Measurements from ENCODE around the gene KRT80. TPM values are rescaled to one million over a fixed set of nuclear protein-coding genes. Genes with fewer than 3 reads are reported as not detected.
"Not testable (repeated sequence)": the region's sequence is repeated elsewhere in the genome, so short reads cannot be mapped to it uniquely, and the experiment has no call there.

Gene KRT80
- total RNA-seq (under 1 TPM in 2 of 5 donors, not detected in 3; 0.09 to 0.12 TPM), total RNA-seq (0 to 0.15 (median 0) reads per million in 29 experiments)
- not detected for total RNA-seq (2013)

- no peaks in the 10 kb centered on the region for H3K9me3 ChIP-seq
- Mint-ChIP-seq H3K4me1 (peaks cover 0 to 3% (median 0%) of the 10 kb centered on the region in 3 donors), H3K27ac (no peak within 1 kb of the TSS), H3K36me3 (no peaks in the 10 kb centered on the region), H3K4me3 (no peak within 1 kb of the TSS), H3K9me3 (no peaks in the 10 kb centered on the region), H3K27me3 (peaks cover 5 to 13% of the 10 kb centered on the region in 2 donors)
- no peaks in the 10 kb centered on the region for H3K36me3 ChIP-seq (ENCODE audit: control insufficient read depth in 2 of 2, extremely low read depth in 1 of 2, insufficient read depth in 1 of 2, low read length in 1 of 2)
- ChIA-PET POLR2A (no interaction called here), CTCF (no interaction called here)
- DNase-seq (peak in 1 of 35 experiments; percentile 20), ATAC-seq (replicated peaks in 1 of 4) (no peak)
- no peak within 1 kb of the TSS for H3K27ac ChIP-seq (ENCODE audit: low read length)
- 63% methylated on average over 18 of the region's 20 CpGs for WGBS (ENCODE audit: insufficient coverage)
- peaks cover 0 to 24% of the 10 kb centered on the region in 2 experiments for H3K27me3 ChIP-seq (replicated peaks in 1 of 2; ENCODE audit: control insufficient read depth in 2 of 2, extremely low read depth in 1 of 2, insufficient read depth in 2 of 2, low read length in 1 of 2)
- no peaks in the 10 kb centered on the region for H3K4me1 ChIP-seq (ENCODE audit: control insufficient read depth in 1 of 2, extremely low read depth in 1 of 2, insufficient read depth in 2 of 2, low read length in 2 of 2)
- H3K4me3 ChIP-seq (ENCODE audit: control insufficient read depth in 1 of 2, extremely low read depth in 1 of 2, low read length in 1 of 2) = no peak within 1 kb of the TSS
Observed at GRCh38 chr12:52191841-52192791, at the start of gene KRT80. Gene KRT80, minus strand, starts transcription at chr12:52192014. Its CDS starts 112 bp downstream, at chr12:52191902.

GRCh38 chr12:52241205-52241842 is 49.5 kb upstream of the KRT80 start:
- WGBS (ENCODE audit: insufficient coverage) = 81% methylated on average over 6 of the region's 11 CpGs
- no peaks in the 10 kb centered on the region for H3K36me3 ChIP-seq (ENCODE audit: control insufficient read depth in 2 of 2, extremely low read depth in 1 of 2, insufficient read depth in 1 of 2, low read length in 1 of 2)
- H3K27ac Mint-ChIP-seq = no peak overlapping the region
- peaks cover 13 to 31% (median 13%) of the 10 kb centered on the region in 3 donors for H3K4me1 Mint-ChIP-seq
- H3K27me3 Mint-ChIP-seq = peaks cover 0 to 4% of the 10 kb centered on the region in 2 donors
- H3K9me3 Mint-ChIP-seq = no peaks in the 10 kb centered on the region
- POLR2A ChIA-PET = no interaction called here
- ATAC-seq (replicated peaks in 1 of 4) = no peak
- no peak for DNase-seq
- no peak overlapping the region for H3K27ac ChIP-seq (ENCODE audit: low read length)
- H3K27me3 ChIP-seq (replicated peaks in 1 of 2; ENCODE audit: control insufficient read depth in 2 of 2, extremely low read depth in 1 of 2, insufficient read depth in 2 of 2, low read length in 1 of 2) = peaks cover 2 to 24% of the 10 kb centered on the region in 2 experiments
- H3K36me3 Mint-ChIP-seq = no peaks in the 10 kb centered on the region
- CTCF ChIA-PET = no interaction called here
- H3K4me3 ChIP-seq (ENCODE audit: control insufficient read depth in 1 of 2, extremely low read depth in 1 of 2, low read length in 1 of 2) = no peak overlapping the region
- H3K9me3 ChIP-seq = no peaks in the 10 kb centered on the region
- H3K4me3 Mint-ChIP-seq = no peak overlapping the region
- H3K4me1 ChIP-seq (ENCODE audit: control insufficient read depth in 1 of 2, extremely low read depth in 1 of 2, insufficient read depth in 2 of 2, low read length in 2 of 2) = peaks cover 0 to 17% of the 10 kb centered on the region in 2 experiments

GRCh38 chr12:52240247-52240646 is 48.4 kb upstream of the KRT80 start:
- H3K27me3 Mint-ChIP-seq; H3K4me3 ChIP-seq (ENCODE audit: control insufficient read depth in 1 of 2, extremely low read depth in 1 of 2, low read length in 1 of 2); ATAC-seq (replicated peaks in 1 of 4); POLR2A ChIA-PET; H3K27ac ChIP-seq (ENCODE audit: low read length); H3K4me3 Mint-ChIP-seq; CTCF ChIA-PET; H3K27ac Mint-ChIP-seq; H3K36me3 Mint-ChIP-seq; H3K9me3 ChIP-seq; H3K36me3 ChIP-seq (ENCODE audit: control insufficient read depth in 2 of 2, extremely low read depth in 1 of 2, insufficient read depth in 1 of 2, low read length in 1 of 2); DNase-seq; H3K9me3 Mint-ChIP-seq: not testable (repeated sequence)
- H3K4me1 ChIP-seq (ENCODE audit: control insufficient read depth in 1 of 2, extremely low read depth in 1 of 2, insufficient read depth in 2 of 2, low read length in 2 of 2) = peaks cover 0 to 17% of the 10 kb centered on the region in 2 experiments
- peaks cover 13 to 22% (median 13%) of the 10 kb centered on the region in 3 donors for H3K4me1 Mint-ChIP-seq
- H3K27me3 ChIP-seq (replicated peaks in 1 of 2; ENCODE audit: control insufficient read depth in 2 of 2, extremely low read depth in 1 of 2, insufficient read depth in 2 of 2, low read length in 1 of 2) = peaks cover 2 to 30% of the 10 kb centered on the region in 2 experiments
- 89% methylated on average over 3 of the region's 6 CpGs for WGBS (ENCODE audit: insufficient coverage)

GRCh38 chr12:52239767-52240166 is 48.0 kb upstream of the KRT80 start:
- no peaks in the 10 kb centered on the region for H3K36me3 ChIP-seq (ENCODE audit: control insufficient read depth in 2 of 2, extremely low read depth in 1 of 2, insufficient read depth in 1 of 2, low read length in 1 of 2)
- peaks cover 13 to 17% (median 13%) of the 10 kb centered on the region in 3 donors for H3K4me1 Mint-ChIP-seq
- ChIA-PET POLR2A (no interaction called here), CTCF (no interaction called here)
- H3K27me3 Mint-ChIP-seq = peaks cover 8 to 10% of the 10 kb centered on the region in 2 donors
- peaks cover 2 to 35% of the 10 kb centered on the region in 2 experiments for H3K27me3 ChIP-seq (replicated peaks in 1 of 2; ENCODE audit: control insufficient read depth in 2 of 2, extremely low read depth in 1 of 2, insufficient read depth in 2 of 2, low read length in 1 of 2)
- no peak overlapping the region for H3K4me3 ChIP-seq (ENCODE audit: control insufficient read depth in 1 of 2, extremely low read depth in 1 of 2, low read length in 1 of 2)
- H3K27ac Mint-ChIP-seq = no peak overlapping the region
- H3K4me3 Mint-ChIP-seq = no peak overlapping the region
- no peak for ATAC-seq (replicated peaks in 1 of 4)
- no peaks in the 10 kb centered on the region for H3K9me3 ChIP-seq
- no peak overlapping the region for H3K27ac ChIP-seq (ENCODE audit: low read length)
- H3K36me3 Mint-ChIP-seq = no peaks in the 10 kb centered on the region
- no CpG with 5 or more reads among the region's 2 CpGs for WGBS (ENCODE audit: insufficient coverage)
- H3K9me3 Mint-ChIP-seq = no peaks in the 10 kb centered on the region
- no peak for DNase-seq
- H3K4me1 ChIP-seq (ENCODE audit: control insufficient read depth in 1 of 2, extremely low read depth in 1 of 2, insufficient read depth in 2 of 2, low read length in 2 of 2) = peaks cover 0 to 17% of the 10 kb centered on the region in 2 experiments

- H3K4me3 Mint-ChIP-seq = no peak overlapping the region
- no peak overlapping the region for H3K4me3 ChIP-seq (ENCODE audit: control insufficient read depth in 1 of 2, extremely low read depth in 1 of 2, low read length in 1 of 2)
- 100% methylated on average over 1 of the region's 7 CpGs for WGBS (ENCODE audit: insufficient coverage)
- H3K36me3 Mint-ChIP-seq = no peaks in the 10 kb centered on the region
- H3K4me1 Mint-ChIP-seq = peaks cover 7 to 10% (median 8%) of the 10 kb centered on the region in 3 donors
- H3K27me3 ChIP-seq (replicated peaks in 1 of 2; ENCODE audit: control insufficient read depth in 2 of 2, extremely low read depth in 1 of 2, insufficient read depth in 2 of 2, low read length in 1 of 2) = peaks cover 2 to 42% of the 10 kb centered on the region in 2 experiments
- ChIA-PET CTCF (no interaction called here), POLR2A (no interaction called here)
- peaks cover 0 to 11% of the 10 kb centered on the region in 2 experiments for H3K4me1 ChIP-seq (ENCODE audit: control insufficient read depth in 1 of 2, extremely low read depth in 1 of 2, insufficient read depth in 2 of 2, low read length in 2 of 2)
- H3K36me3 ChIP-seq (ENCODE audit: control insufficient read depth in 2 of 2, extremely low read depth in 1 of 2, insufficient read depth in 1 of 2, low read length in 1 of 2) = no peaks in the 10 kb centered on the region
- no peak overlapping the region for H3K27ac Mint-ChIP-seq
- no peak for DNase-seq
- no peak for ATAC-seq (replicated peaks in 1 of 4)
- H3K27ac ChIP-seq (ENCODE audit: low read length) = no peak overlapping the region
- no peaks in the 10 kb centered on the region for H3K9me3 Mint-ChIP-seq
- H3K9me3 ChIP-seq = no peaks in the 10 kb centered on the region
- peaks cover 15 to 16% of the 10 kb centered on the region in 2 donors for H3K27me3 Mint-ChIP-seq
Observed at GRCh38 chr12:52238916-52239646, 47.3 kb upstream of the KRT80 start.

GRCh38 chr12:52238207-52238840 is 46.5 kb upstream of the KRT80 start:
- Mint-ChIP-seq H3K4me3 (no peak overlapping the region), H3K9me3 (no peaks in the 10 kb centered on the region), H3K27ac (no peak overlapping the region), H3K36me3 (no peaks in the 10 kb centered on the region), H3K4me1 (peaks cover 0 to 3% (median 3%) of the 10 kb centered on the region in 3 donors), H3K27me3 (peaks cover 20 to 21% of the 10 kb centered on the region in 2 donors)
- Histone ChIP-seq H3K36me3 (ENCODE audit: control insufficient read depth in 2 of 2, extremely low read depth in 1 of 2, insufficient read depth in 1 of 2, low read length in 1 of 2) (no peaks in the 10 kb centered on the region), H3K27me3 (replicated peaks in 1 of 2; ENCODE audit: control insufficient read depth in 2 of 2, extremely low read depth in 1 of 2, insufficient read depth in 2 of 2, low read length in 1 of 2) (peaks cover 3 to 46% of the 10 kb centered on the region in 2 experiments), H3K4me1 (ENCODE audit: control insufficient read depth in 1 of 2, extremely low read depth in 1 of 2, insufficient read depth in 2 of 2, low read length in 2 of 2) (peaks cover 0 to 4% of the 10 kb centered on the region in 2 experiments), H3K27ac (ENCODE audit: low read length) (no peak overlapping the region), H3K9me3 (no peaks in the 10 kb centered on the region), H3K4me3 (ENCODE audit: control insufficient read depth in 1 of 2, extremely low read depth in 1 of 2, low read length in 1 of 2) (no peak overlapping the region)
- ATAC-seq (replicated peaks in 1 of 4) (no peak), DNase-seq (no peak)
- CTCF ChIA-PET = no interaction called here
- POLR2A ChIA-PET = no interaction called here
- 84% methylated on average over 3 of the region's 4 CpGs for WGBS (ENCODE audit: insufficient coverage)

Data from T-cell (primary cell).